Coronary artery (tissue), 2 donors: ENCODE results near the gene COBLL1.

ENCODE experiments used
- DNase-seq: peaks from one replicate; pipeline ENCODE4 v3.0.0-alpha.2; 2017; ENCODE audit warnings: low spot score
- H3K27ac ChIP-seq, 2 donors: fragments of 200-600 bp; sonication (generic); one replicate each; pipeline ENCODE4 v1.5.1; 2016 to 2019
- H3K4me3 ChIP-seq: fragments of 200-600 bp; sonication (generic); 2 replicates; pipeline ENCODE4 v1.5.1; 2016; ENCODE audit warnings: mild to moderate bottlenecking, moderate library complexity
- CTCF ChIP-seq: fragments of 200-600 bp; sonication (generic); IDR thresholded peaks from one replicate; pipeline ENCODE4 v1.5.1; 2019; ENCODE audit warnings: antibody characterized with exemption

Gene COBLL1

GRCh38 chr2:164760179-164760578 lies 81.4 kb downstream of the COBLL1 start:
- Histone ChIP-seq H3K27ac (peak overlapping the region in 1 of 2 donors; percentile 3), H3K4me3 (no peak overlapping the region)

GRCh38 chr2:164757934-164758695 lies 83.5 kb downstream of the COBLL1 start:
- no peak for TF ChIP-seq CTCF
- no peak for DNase-seq
- peak overlapping the region in 1 of 2 donors; percentile 55 for H3K27ac ChIP-seq
- H3K4me3 ChIP-seq: no peak overlapping the region

More at GRCh38 chr2:164760179-164760578, 81.4 kb downstream of the COBLL1 start:
- DNase-seq: no peak
- TF ChIP-seq CTCF: no peak

- no peak for TF ChIP-seq CTCF
- Histone ChIP-seq H3K27ac (peak overlapping the region; percentile 4 to 28), H3K4me3 (no peak overlapping the region)
- DNase-seq: no peak
These were observed 84.8 kb downstream of the COBLL1 start for GRCh38 chr2:164756773-164757172.

- peak overlapping the region; percentile 28 to 59 for H3K27ac ChIP-seq
- no peak overlapping the region for H3K4me3 ChIP-seq
- no peak for TF ChIP-seq CTCF
- DNase-seq: no peak
These were observed 85.7 kb downstream of the COBLL1 start for GRCh38 chr2:164755952-164756351.

GRCh38 chr2:164754157-164755093 lies 87.2 kb downstream of the COBLL1 start:
- peak overlapping the region; percentile 9 to 28 for H3K27ac ChIP-seq
- no peak overlapping the region for H3K4me3 ChIP-seq
- TF ChIP-seq CTCF: no peak
- no peak for DNase-seq

- Histone ChIP-seq H3K27ac (no peak overlapping the region), H3K4me3 (no peak overlapping the region)
- TF ChIP-seq CTCF: no peak
- DNase-seq: no peak
These were observed 88.7 kb downstream of the COBLL1 start for GRCh38 chr2:164752956-164753355.
